Fibroblast of lung (primary cell): ENCODE results near the gene SRPK1.

ENCODE experiments used
- CTCF ChIP-seq, 2 donors: IDR thresholded peaks in 1 of 2; conservative IDR thresholded peaks in 1 of 2; 1 replicate in 1 of 2; 2 replicates in 1 of 2; pipeline ENCODE4 v1.5.1; 2011 to 2012; ENCODE audit warnings: low read length in 2 of 2, control low read depth in 1 of 2, inconsistent platforms in 1 of 2, low read depth in 1 of 2, mild to moderate bottlenecking in 1 of 2
- EZH2 ChIP-seq: IDR thresholded peaks from 2 replicates; pipeline ENCODE4 v1.5.1; 2012; ENCODE audit warnings: low read length, control low read depth, mild to moderate bottlenecking; ENCODE audit errors: missing control alignments

DNA sequence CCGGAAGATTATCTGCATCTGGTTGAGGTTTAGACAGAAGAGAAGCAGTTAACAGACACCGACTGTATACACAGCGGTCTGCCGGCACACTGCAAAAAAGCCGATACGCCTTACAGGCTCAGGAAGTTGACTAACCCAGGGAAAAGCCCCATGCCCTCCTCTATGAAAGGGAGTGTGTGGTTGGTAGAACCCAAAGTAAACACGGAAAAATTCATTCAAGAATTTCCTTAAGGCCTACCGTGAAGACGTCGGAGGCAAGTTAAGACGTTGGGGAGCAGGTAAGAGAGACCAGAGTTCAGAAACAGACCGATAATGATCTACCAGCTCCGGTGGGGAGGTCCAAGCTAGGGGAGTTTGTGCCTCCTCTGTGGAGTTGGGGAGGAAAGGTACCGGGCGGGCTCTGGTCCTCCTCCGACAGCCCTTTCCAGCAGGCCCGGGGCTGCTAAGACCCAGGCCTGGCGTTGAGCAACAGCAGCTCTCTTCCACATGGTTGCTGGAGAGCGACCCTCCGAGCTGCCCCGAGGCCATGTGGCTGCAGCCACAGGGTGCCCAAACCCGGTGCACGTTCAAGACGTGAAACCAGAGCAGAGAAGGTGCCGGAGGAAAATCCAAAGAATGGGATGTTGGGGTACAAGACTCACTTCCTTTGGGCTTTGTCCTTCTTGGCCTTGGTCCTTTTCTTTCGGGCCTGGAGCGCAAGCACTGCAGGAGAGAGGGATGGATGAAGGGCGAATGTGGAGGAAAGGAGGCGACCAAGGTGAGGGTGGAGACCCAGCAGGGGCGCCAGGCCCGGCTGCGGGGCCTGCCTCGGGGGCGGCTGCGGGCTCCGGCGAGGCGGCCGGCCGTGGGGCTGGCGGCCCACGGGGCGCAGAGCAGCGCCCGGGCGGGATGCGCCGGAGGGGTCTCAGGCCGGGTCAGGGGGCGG, 809 bp downstream of the SRPK1 start:
- no peak for TF ChIP-seq CTCF (conservative IDR thresholded peaks at IDR 0.05 in 1 of 2, IDR thresholded peaks at IDR 0.05 in 1 of 2; ENCODE audit: low read depth in 1 of 2, low read length in 2 of 2)
- TF ChIP-seq EZH2, result no peak
